Left lung (tissue), 10 donors: ENCODE results near the gene APOBEC3F. TPM values are rescaled to one million over a fixed set of nuclear protein-coding genes. Genes with fewer than 3 reads are reported as not detected.
"Not testable (repeated sequence)": the region's sequence is repeated elsewhere in the genome, so short reads cannot be mapped to it uniquely, and the experiment has no call there.

ENCODE experiments used
- ATAC-seq: fragments of 200-7000 bp; cut with Tn5 transposase; one replicate; pipeline ENCODE4 v1.9.1; 2020; ENCODE audit warnings: moderate library complexity
- DNase-seq, 4 donors: peaks; one replicate each; pipeline ENCODE4 v3.0.0-alpha.2; 2013 to 2020
- H3K27ac ChIP-seq, 2 donors: fragments of 200-600 bp; sonication (generic) in 1 of 2; one replicate each; pipeline versions ENCODE4 v1.5.0 to v1.8.0; 2020 to 2021
- H3K27me3 ChIP-seq, 2 donors: fragments of 200-600 bp; sonication (generic) in 1 of 2; one replicate each; pipeline versions ENCODE4 v1.5.0 to v1.8.0; 2020 to 2021
- H3K36me3 ChIP-seq, 2 donors: fragments of 200-600 bp; sonication (generic) in 1 of 2; one replicate each; pipeline versions ENCODE4 v1.5.0 to v1.8.0; 2020 to 2021
- H3K4me1 ChIP-seq, 2 donors: fragments of 200-600 bp; one replicate each; pipeline ENCODE4 v1.8.0; 2021
- H3K4me3 ChIP-seq, 2 donors: fragments of 200-600 bp; sonication (generic) in 1 of 2; one replicate each; pipeline versions ENCODE4 v1.5.0 to v1.8.0; 2020 to 2021; ENCODE audit warnings: mild to moderate bottlenecking in 1 of 2
- H3K9me3 ChIP-seq, 2 donors: fragments of 200-600 bp; sonication (generic) in 1 of 2; one replicate each; pipeline versions ENCODE4 v1.5.0 to v1.8.0; 2020 to 2021
- CTCF ChIP-seq, 2 donors: fragments of 200-600 bp; sonication (generic) in 1 of 2; IDR thresholded peaks; one replicate each; pipeline versions ENCODE4 v1.5.0 to v1.8.0; 2021; ENCODE audit warnings: antibody characterized with exemption in 2 of 2
- intact Hi-C, 2 donors: fragments of 100-400 bp; cut with DNase I; formaldehyde crosslinking; loops; one replicate each; pipeline versions ENCODE4 v1.11.2 to v1.14.2; 2022
- polyA plus RNA-seq, 6 donors: library from polyadenylated mRNA; unstranded; fragments of 120-200 nt; gene quantifications; one replicate each; pipeline ENCODE4 v1.2.1, GENCODE V29; 2013; ENCODE audit not compliant: insufficient read length in 6 of 6
- total RNA-seq, 2 donors: library from RNA; stranded (reverse); fragmentation: NEBNext Ultra II Directional; extraction: Animal tissue kit (Norgen Biotek cat#: 25700); gene quantifications; one replicate each; pipeline ENCODE4 v1.2.1, GENCODE V29; 2021
- donor health status: DM: no; HTN: yes; CAD: no.
- donor health status: DM: no; HTN: no; CAD: no.

APOBEC3F gene
- total and polyA plus RNA-seq, 8 donors, result 11.0 to 14.3 (median 11.9) TPM

GRCh38 chr22:39029227-39029626 is 11.4 kb upstream of the APOBEC3F start:
- DNase-seq, result no peak

DNA sequence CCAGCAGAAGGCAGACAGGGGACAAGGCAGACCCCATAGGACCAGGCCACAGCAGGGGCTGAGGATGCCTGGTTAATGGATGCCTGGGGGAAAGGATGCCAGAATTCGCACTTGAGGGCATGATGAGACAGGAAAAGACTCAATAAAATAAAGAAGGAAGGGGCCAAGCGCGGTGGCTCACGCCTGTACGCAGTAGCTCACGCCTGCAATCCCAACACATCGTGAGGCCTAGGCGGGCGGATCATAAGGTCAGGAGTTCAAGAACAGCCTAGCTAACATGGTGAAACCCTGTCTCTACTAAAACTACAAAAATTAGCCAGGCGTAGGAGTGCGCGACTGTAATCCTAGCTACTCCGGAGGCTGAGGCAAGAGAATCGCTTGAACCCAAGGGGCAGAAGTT is 10.0 kb upstream of the APOBEC3F start:
- Histone ChIP-seq H3K4me3 (no peak overlapping the region), H3K9me3 (no peaks in the 10 kb centered on the region), H3K27me3 (no peaks in the 10 kb centered on the region), H3K36me3 (no peaks in the 10 kb centered on the region), H3K27ac (no peak overlapping the region), H3K4me1 (no peaks in the 10 kb centered on the region)
- DNase-seq (no peak), ATAC-seq (no peak)
- TF ChIP-seq CTCF (IDR thresholded peaks at IDR 0.05), result no peak
- intact Hi-C loops, result no loop called here

More at GRCh38 chr22:39029227-39029626, 11.4 kb upstream of the APOBEC3F start:
- ATAC-seq, result no peak
- Histone ChIP-seq H3K27me3 (no peaks in the 10 kb centered on the region), H3K36me3 (peaks cover 0 to 4% of the 10 kb centered on the region in 2 donors), H3K27ac (no peak overlapping the region), H3K4me3 (no peak overlapping the region), H3K4me1 (no peaks in the 10 kb centered on the region), H3K9me3 (no peaks in the 10 kb centered on the region)
- no peak for TF ChIP-seq CTCF (IDR thresholded peaks at IDR 0.05)
- intact Hi-C loops, result no loop called here

- H3K9me3 ChIP-seq, H3K27me3 ChIP-seq, H3K4me1 ChIP-seq, DNase-seq, H3K36me3 ChIP-seq, H3K4me3 ChIP-seq, ATAC-seq, intact Hi-C loops, H3K27ac ChIP-seq: not testable (repeated sequence)
Measured at GRCh38 chr22:39031434-39032295, 9.0 kb upstream of the APOBEC3F start.

GRCh38 chr22:39037071-39037470 is 3.6 kb upstream of the APOBEC3F start:
- ATAC-seq, intact Hi-C loops, H3K27ac ChIP-seq, DNase-seq, H3K36me3 ChIP-seq, H3K4me3 ChIP-seq, H3K27me3 ChIP-seq, H3K9me3 ChIP-seq: not testable (repeated sequence)
- peaks cover 9 to 16% of the 10 kb centered on the region in 2 donors for H3K4me1 ChIP-seq

DNA sequence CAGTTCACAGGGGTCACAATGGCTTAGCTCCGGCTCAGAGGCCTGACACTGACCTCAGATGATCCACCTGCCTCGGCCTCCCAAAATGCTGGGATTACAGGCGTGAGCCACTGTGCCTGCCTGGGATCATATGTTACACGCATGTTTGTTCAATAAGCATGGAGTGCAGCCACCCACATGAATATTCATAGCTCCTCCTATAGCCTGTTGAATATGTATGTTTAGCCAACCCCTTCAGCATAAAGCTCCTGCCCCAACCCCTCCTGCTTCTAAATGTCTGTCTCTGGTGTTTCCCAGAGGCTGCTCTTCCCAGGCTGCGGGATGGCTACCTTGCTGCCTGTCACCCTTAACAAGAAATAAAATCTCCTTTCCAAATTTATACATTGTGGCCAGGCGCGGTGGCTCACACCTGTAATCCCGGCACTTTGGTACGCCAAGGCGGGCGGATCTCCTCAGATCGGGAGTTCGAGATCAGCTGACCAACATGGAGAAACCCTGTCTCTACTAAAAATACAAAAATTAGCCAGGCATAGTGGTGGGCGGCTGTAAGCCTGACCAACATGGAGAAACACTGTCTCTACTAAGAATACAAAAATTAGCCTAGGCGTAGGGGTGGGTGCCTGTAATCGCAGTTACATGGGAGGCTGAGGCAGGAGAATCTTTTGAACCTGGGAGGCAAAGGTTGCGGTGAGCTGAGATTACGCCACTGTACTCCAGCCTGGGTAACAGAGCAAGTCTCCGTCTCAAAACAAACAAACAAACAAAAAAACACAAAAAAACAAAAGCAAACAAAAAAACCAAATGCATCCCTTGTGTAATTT is 1.1 kb upstream of the APOBEC3F start:
- no peaks in the 10 kb centered on the region for H3K9me3 ChIP-seq
- H3K4me3 ChIP-seq, result peak overlapping the region in 1 of 2 donors; percentile 57
- ATAC-seq (no peak), DNase-seq (peak in 1 of 4 donors; percentile 40)
- intact Hi-C loops, result no loop called here
- no peaks in the 10 kb centered on the region for H3K27me3 ChIP-seq
- peak overlapping the region in 1 of 2 donors; percentile 86 for H3K27ac ChIP-seq
- peaks cover 0 to 6% of the 10 kb centered on the region in 2 donors for H3K36me3 ChIP-seq
- no peak for TF ChIP-seq CTCF (IDR thresholded peaks at IDR 0.05)
- H3K4me1 ChIP-seq, result peaks cover 9 to 17% of the 10 kb centered on the region in 2 donors

- DNase-seq, result peak in 1 of 4 donors; percentile 37
- H3K27me3 ChIP-seq, H3K9me3 ChIP-seq, H3K36me3 ChIP-seq, ATAC-seq, intact Hi-C loops: not testable (repeated sequence)
- peak overlapping the region; percentile 53 to 57 for H3K4me3 ChIP-seq
- peaks cover 9 to 17% of the 10 kb centered on the region in 2 donors for H3K4me1 ChIP-seq
- H3K27ac ChIP-seq, result peak overlapping the region; percentile 86 to 91
Measured at GRCh38 chr22:39040155-39040537, 518 bp upstream of the APOBEC3F start.
